ENCODE measurements around the gene ICE2. TPM values are rescaled to one million over a fixed set of nuclear protein-coding genes. Genes with fewer than 3 reads are reported as not detected.
"Not testable (repeated sequence)": the region's sequence is repeated elsewhere in the genome, so short reads cannot be mapped to it uniquely, and the experiment has no call there.

Gene ICE2
- total RNA-seq, 2 experiments from 2014 or later: 72.0 to 72.8 TPM

DNA sequence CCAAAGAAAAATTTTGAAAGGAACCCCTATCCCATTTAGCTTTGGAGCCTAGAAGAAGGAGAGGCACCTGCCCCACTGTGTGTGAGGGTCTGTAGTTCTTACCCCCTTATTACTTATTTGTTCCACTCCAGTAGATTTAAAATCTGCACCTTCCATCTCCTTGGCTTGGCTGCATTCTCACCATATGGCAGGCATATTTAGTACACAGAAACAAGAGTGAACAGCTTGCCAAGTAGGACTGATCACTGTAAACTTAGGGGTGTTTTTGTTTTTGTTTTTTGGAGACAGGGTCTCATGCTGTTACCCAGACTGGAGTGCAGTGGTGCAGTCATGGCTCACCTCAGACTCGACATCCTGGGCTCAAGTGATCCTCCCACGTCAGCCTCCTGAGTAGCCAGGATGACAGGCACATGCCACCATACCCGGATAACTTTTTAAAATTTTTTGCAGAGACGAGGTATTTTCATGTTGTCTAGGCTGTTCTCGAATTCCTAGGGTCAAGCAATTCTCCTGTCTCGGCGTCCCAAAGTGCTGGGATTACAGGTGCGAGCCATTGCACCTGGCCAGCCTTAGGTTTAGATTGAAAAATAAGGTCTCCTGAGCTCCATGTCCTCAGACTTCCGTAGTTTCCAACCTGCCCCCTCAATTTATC lies 67.0 kb downstream of the ICE2 start:
- H3K4me3 Mint-ChIP-seq: no peak overlapping the region
- H3K27ac Mint-ChIP-seq: no peak overlapping the region
- peaks cover 6% of the 10 kb centered on the region for H3K4me1 Mint-ChIP-seq
- H3K36me3 Mint-ChIP-seq: peaks cover 2% of the 10 kb centered on the region
- no peaks in the 10 kb centered on the region for H3K9me3 Mint-ChIP-seq
- DNase-seq: no peak
- no peaks in the 10 kb centered on the region for H3K27me3 Mint-ChIP-seq

DNA sequence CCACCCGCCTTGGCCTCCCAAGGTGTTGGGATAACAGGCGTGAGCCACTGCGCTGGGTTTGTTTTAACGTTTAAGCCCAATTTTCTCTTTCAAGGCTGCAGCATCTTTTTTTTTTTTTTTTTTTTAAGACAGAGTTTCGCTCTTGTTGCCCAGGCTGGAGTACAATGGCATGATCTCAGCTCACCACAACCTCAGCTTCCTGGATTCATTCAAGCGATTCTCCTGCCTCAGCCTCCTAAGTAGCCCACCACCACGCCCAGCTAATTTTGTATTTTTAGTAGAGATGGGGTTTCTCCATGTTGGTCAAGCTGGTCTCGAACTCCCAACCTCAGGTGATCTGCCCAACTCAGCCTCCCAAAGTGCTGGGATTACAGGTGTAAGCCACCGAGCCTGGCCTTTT lies 68.6 kb downstream of the ICE2 start:
- H3K4me3 Mint-ChIP-seq, DNase-seq, H3K9me3 Mint-ChIP-seq, H3K36me3 Mint-ChIP-seq, H3K27ac Mint-ChIP-seq, H3K4me1 Mint-ChIP-seq, H3K27me3 Mint-ChIP-seq: not testable (repeated sequence)

DNA sequence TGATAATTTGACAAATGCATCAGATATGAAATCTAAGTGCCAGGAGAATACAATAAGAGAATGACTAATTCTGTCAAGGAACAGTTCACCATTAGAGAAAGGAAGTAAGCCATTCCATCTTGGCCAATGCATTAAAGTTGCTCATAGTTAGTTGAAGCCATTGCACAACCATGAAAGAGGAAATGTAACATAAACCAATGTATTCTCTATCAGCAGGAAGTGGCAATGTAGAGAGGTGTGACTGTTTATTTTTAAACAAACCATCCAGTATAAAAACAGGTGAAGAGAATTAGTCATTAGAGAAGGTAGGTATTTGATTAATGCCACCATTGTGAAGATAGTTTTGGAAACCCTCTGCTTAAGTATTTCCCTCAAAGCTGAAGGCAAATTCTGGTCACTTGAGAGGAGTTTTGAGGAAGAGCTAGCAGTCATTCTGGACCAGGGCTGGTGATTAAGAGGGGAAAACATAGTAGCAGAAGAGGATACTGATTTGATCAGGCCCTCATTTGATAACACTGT lies 70.4 kb downstream of the ICE2 start:
- Mint-ChIP-seq H3K27ac (no peak overlapping the region), H3K4me1 (peaks cover 6% of the 10 kb centered on the region), H3K27me3 (no peaks in the 10 kb centered on the region), H3K4me3 (no peak overlapping the region), H3K36me3 (no peaks in the 10 kb centered on the region), H3K9me3 (no peaks in the 10 kb centered on the region)
- DNase-seq: no peak

DNA sequence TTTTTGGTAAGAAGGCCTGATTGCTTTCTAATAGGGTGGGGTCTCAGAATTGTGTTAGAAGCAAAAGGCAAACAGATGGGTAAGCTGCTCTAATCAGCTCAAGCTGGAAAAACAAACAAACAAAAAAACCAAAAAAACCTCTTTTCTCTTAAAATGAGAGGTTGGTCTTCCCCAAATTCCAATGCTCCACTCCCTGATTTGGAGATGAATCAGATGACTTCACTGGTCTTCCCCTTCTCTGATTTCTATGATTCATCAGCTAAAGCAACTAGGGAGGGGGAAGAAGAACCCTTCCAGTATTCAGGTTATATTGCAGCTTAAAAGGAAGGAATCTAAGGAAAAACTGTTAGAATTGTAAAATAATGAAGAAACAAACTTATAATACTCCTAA lies 71.5 kb downstream of the ICE2 start:
- Mint-ChIP-seq H3K27ac (no peak overlapping the region), H3K27me3 (no peaks in the 10 kb centered on the region), H3K9me3 (no peaks in the 10 kb centered on the region), H3K4me3 (no peak overlapping the region), H3K4me1 (peaks cover 6% of the 10 kb centered on the region), H3K36me3 (no peaks in the 10 kb centered on the region)
- DNase-seq: no peak

DNA sequence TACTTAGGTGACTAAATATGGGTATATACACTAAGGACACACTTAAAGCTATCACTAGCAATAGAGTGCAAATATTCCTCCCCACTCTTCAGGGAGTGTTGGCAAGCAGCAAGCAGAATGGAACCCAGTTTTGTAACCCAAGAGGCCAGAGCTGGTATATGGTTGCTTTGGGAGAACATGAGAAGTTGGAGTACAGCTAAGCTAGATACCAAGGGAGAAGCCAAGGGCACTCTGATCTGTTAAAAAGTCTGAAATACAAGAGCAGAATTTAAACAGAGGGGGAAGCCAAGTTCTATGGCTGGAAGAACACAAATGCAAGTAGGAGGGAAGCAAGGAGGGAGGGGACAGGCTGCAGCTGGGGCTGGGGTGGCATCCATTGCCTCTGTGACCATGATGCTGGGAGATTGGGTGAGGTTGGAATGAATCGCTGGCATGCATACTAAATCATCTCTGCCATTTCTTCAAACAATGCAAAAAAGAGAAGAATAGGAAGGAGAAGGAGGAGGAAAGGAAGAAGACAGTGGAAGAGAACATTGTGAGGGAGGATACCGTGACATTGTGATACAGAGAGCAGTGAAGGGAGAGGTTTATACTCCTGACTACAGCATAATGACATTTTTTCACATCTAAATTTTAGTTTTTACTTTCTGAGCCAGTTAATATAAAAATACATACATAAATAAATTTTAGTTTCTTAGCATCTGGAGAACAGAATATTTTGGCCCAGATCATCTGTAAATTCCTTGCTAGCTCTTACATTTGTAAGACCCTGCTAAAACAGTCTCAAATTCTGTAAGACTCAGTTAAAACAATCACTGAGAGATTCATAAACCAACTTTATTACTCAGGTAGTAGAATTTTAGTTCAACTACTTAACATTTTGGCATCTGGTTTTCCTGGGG lies 72.2 kb downstream of the ICE2 start:
- Mint-ChIP-seq H3K27me3 (no peaks in the 10 kb centered on the region), H3K4me3 (no peak overlapping the region), H3K27ac (no peak overlapping the region), H3K9me3 (no peaks in the 10 kb centered on the region), H3K4me1 (peaks cover 6% of the 10 kb centered on the region), H3K36me3 (no peaks in the 10 kb centered on the region)
- no peak for DNase-seq

DNA sequence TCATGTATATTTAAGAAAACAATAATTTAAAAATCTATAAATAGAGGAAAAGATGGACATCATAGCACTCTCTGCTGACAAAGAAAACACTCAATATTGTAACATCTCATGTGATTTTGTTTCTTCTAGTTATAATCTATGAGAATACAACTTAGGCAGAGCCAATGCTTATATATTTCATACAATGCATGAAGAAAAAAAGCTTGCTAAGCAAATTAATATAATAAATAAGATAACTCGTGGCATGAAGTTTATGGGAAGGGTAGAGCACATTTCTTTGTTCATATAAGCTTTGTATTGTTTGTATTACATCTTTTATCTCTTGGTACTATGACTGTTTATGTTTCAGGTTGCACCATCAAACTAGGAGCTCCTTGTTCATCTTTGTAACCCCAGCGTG lies 73.5 kb downstream of the ICE2 start:
- no peak overlapping the region for H3K4me3 Mint-ChIP-seq
- no peak overlapping the region for H3K27ac Mint-ChIP-seq
- no peaks in the 10 kb centered on the region for H3K9me3 Mint-ChIP-seq
- H3K36me3 Mint-ChIP-seq: no peaks in the 10 kb centered on the region
- no peaks in the 10 kb centered on the region for H3K27me3 Mint-ChIP-seq
- no peak for DNase-seq
- peaks cover 6% of the 10 kb centered on the region for H3K4me1 Mint-ChIP-seq

DNA sequence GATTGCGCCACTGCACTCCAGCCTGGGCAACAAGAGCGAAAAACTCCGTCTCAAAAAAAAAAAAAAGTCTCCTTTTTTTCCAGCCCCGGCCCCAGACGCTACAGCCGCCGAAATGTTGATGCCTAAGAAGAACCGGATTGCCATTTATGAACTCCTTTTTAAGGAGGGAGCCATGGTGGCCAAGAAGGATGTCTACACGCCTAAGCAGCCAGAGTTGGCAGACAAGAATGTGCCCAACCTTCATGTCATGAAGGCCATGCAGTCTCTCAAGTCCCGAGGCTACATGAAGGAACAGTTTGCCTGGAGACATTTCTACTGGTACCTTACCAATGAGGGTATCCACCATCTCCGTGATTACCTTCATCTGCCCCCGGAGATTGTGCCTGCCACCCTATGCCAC lies 74.6 kb downstream of the ICE2 start:
- not testable (repeated sequence) for H3K9me3 Mint-ChIP-seq, H3K27me3 Mint-ChIP-seq, DNase-seq, H3K4me3 Mint-ChIP-seq, H3K4me1 Mint-ChIP-seq, H3K36me3 Mint-ChIP-seq, H3K27ac Mint-ChIP-seq

DNA sequence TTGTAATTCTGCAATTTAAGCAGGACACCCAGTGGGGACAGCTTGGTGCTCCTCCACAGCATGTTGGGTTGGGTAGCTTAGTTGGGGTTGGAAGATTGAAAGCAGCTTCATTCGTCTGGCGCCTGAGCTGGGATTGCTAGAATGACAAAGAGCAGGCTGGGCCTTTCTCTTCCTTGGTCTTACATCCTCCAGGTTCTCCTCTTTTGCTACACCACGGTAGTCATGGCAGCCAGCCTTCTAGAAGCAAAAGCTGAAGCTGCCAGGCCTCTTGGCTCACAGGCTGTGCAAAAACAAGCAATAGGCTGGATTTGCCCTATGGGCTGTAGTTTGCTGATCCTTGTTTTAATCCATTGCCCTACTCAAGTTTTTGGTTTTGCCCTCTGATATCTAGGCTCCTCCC lies 78.0 kb downstream of the ICE2 start:
- Mint-ChIP-seq H3K4me1 (peaks cover 21% of the 10 kb centered on the region), H3K9me3 (no peaks in the 10 kb centered on the region), H3K27ac (no peak overlapping the region), H3K4me3 (no peak overlapping the region), H3K27me3 (peaks cover 9% of the 10 kb centered on the region), H3K36me3 (peaks cover 3% of the 10 kb centered on the region)
- no peak for DNase-seq

DNA sequence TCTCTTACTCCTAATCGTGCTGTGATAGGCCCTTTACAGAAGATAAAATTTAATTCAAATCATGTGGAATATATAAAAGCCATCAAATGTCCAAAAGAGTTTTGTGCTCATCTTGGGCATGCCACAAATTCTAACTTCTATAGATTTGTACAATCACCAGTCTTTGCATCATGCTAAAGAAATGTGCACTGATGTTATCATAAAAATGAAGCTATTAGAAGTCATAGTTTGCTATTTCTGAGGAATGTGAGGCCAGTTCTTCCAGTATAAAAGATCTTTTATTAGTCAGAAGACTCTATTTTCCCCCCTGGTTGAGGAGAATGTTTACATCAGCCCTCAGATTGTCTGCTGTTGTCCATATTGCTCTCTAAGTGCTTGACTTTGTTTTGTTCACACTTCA lies 79.0 kb downstream of the ICE2 start:
- DNase-seq: no peak
- Mint-ChIP-seq H3K4me1 (peaks cover 22% of the 10 kb centered on the region), H3K36me3 (peaks cover 3% of the 10 kb centered on the region), H3K27ac (no peak overlapping the region), H3K27me3 (peaks cover 9% of the 10 kb centered on the region), H3K4me3 (no peak overlapping the region), H3K9me3 (no peaks in the 10 kb centered on the region)

DNA sequence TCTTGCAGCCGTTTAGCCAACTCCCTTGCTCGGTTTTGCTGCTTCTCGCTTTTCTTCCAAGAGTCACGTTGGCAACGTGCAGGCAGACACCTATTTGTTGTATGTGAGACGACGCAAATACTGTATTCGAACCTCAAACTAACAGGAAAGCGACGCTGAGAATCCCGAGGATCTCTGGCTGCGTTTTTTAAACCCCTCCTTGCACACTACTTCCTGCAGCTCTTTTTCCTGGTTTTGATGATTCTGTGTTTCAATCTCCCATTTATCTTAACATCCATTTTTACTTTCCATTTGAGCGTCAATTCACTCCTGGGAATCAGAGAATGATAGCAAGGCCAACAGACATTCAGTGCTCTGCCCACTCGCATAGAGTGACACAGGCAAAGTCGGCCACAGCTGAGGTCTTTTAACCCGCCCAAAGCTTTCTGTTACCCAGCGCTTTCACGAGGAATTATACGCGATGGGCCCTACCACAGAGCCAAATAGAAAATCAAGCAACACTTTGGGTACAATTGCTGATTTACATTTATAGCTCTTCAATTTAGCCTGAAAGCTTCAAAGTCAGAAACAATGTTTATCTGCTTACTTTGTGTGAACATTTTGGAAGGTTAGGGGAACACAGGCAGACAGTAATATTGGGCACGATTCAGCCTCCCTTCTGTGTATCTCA lies 79.6 kb downstream of the ICE2 start:
- DNase-seq: no peak
- peaks cover 3% of the 10 kb centered on the region for H3K36me3 Mint-ChIP-seq
- peak overlapping the region; percentile 65 for H3K27ac Mint-ChIP-seq
- H3K4me3 Mint-ChIP-seq: peak overlapping the region; percentile 73
- no peaks in the 10 kb centered on the region for H3K9me3 Mint-ChIP-seq
- H3K4me1 Mint-ChIP-seq: peaks cover 22% of the 10 kb centered on the region
- H3K27me3 Mint-ChIP-seq: peaks cover 9% of the 10 kb centered on the region

DNA sequence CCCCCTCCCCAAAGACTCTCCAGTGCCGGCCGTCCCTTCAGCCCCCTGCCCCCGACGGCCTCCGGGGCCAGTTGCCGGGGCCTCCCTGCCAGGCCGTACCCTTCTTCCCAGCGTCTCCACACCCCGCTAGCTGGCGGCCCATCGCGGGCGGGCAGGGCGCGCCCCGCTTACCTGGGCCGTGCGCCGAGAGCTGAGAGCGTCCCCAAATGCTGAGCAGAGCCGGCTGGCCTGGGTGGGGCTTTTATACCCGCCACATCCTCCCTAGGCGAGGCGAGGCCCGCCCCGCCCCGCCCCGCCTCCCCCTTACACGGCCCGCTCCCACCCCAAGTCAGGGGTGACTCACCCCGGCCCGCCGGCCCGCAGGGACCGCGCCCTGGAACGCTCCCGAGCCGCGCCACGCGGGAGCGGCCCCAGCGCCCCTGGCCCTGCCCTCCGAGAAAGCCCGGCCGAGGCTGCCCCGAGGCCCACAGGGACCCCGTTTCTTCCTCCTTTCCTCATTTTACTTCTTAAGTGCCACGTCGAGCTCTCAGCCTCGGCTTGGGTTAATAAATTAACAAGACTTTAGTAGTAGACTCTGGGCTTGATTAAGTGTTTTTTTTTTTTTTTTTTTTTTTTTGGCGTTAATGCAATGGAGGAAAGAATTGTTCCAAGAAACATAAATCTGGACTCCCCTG lies 81.0 kb downstream of the ICE2 start, which contains the start of gene ANXA2:
Gene ANXA2 (minus strand): TSS at position 215 of the 674 bp plus-strand sequence. CDS start 11,911 bp downstream, outside the sequence.
- H3K4me3 Mint-ChIP-seq: peak within 1 kb of the TSS; percentile 83
- H3K27ac Mint-ChIP-seq: peak within 1 kb of the TSS; percentile 85
- peaks cover 3% of the 10 kb centered on the region for H3K36me3 Mint-ChIP-seq
- H3K4me1 Mint-ChIP-seq: peaks cover 25% of the 10 kb centered on the region
- DNase-seq: peak; percentile 85
- H3K27me3 Mint-ChIP-seq: peaks cover 9% of the 10 kb centered on the region
- no peaks in the 10 kb centered on the region for H3K9me3 Mint-ChIP-seq

DNA sequence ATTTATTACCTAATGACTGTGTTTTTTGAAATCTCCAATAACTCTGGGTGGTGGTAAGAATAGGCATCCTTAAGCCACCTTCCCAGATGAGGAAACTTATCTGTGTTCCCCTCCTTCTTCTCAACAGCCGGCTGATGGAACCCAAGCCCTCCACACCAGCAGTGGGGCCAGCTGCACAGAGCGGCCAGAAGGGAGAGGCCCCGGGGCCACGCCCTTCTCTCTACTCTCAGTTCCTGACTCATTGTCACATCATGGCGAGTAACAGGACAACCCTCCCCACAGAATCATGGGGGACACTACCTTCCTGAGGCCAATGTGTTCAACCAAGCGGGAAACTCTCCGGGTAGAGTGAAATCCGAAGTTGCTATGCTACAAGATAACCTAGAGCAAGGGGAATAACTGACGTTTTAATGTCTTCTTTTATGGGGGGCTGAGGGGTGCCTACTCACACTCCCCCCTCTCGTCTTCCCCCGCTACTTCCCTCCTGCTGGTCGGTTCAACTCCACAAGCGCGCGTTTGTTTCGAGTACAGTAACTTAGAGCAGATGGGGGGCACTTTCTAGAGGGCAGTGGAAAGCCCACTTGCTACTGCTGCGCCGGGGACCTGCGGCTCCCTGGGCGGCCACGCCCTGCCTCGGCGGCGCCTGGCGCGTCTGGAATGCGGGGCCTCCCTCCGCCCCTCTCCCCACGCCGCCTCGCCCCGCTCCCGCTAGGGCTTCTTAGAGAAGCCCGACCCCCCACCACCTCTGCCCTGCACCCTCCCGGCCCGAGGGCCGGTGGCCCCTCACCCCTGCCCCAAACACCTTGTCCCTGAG lies 81.8 kb downstream of the ICE2 start:
- Mint-ChIP-seq H3K27me3 (peaks cover 9% of the 10 kb centered on the region), H3K4me1 (peaks cover 25% of the 10 kb centered on the region), H3K36me3 (peaks cover 3% of the 10 kb centered on the region), H3K9me3 (no peaks in the 10 kb centered on the region), H3K4me3 (peak overlapping the region; percentile 83), H3K27ac (peak overlapping the region; percentile 80)
- DNase-seq: peak; percentile 49

DNA sequence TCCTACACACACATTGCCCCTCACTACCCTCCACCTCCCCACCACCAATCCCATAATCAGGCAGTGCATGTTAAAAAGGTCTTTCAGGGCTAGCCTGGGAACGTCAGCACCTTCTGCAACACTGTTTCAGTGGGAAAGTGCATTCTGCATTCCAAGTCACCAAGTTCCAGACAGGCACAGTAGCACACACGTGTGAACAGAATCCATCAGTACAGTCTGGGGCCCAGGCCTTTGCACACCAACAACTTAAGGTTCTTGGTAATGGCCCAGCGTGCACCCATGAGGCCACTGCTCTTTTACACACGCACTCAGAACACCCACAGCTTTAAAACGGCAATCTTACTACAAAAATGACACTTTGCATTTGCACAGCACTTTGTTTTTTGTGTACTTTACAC lies 82.4 kb downstream of the ICE2 start:
- H3K27ac Mint-ChIP-seq: no peak overlapping the region
- H3K4me1 Mint-ChIP-seq: peaks cover 25% of the 10 kb centered on the region
- peaks cover 11% of the 10 kb centered on the region for H3K27me3 Mint-ChIP-seq
- H3K9me3 Mint-ChIP-seq: no peaks in the 10 kb centered on the region
- no peak for DNase-seq
- peak overlapping the region; percentile 83 for H3K4me3 Mint-ChIP-seq
- H3K36me3 Mint-ChIP-seq: peaks cover 3% of the 10 kb centered on the region

DNA sequence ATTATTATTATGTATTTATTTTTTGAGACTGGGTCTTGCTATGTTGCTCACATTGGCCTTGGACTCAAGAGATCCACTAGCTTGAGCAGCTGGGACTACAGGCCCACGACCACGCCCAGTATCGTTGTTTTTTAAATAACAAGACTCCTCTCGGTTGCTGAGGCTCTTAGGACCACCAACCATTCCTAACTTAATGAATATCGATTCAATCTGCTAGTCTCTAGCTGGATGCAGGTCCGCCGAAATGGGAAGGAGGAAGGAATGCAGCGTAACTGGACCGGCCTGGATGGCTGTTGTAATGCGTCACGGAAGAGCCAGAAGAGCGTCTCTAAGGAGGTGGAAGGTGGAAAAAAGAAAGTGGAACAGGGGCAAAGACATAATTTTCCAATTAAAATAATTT lies 82.8 kb downstream of the ICE2 start:
- H3K4me3 Mint-ChIP-seq: no peak overlapping the region
- H3K36me3 Mint-ChIP-seq: peaks cover 3% of the 10 kb centered on the region
- DNase-seq: no peak
- peaks cover 27% of the 10 kb centered on the region for H3K4me1 Mint-ChIP-seq
- H3K27ac Mint-ChIP-seq: no peak overlapping the region
- no peaks in the 10 kb centered on the region for H3K9me3 Mint-ChIP-seq
- H3K27me3 Mint-ChIP-seq: peaks cover 12% of the 10 kb centered on the region

All from activated naive CD8-positive, alpha-beta T cell treated with anti-CD3 and anti-CD28 coated beads for 36 hours (primary cell).